Body of pancreas (tissue), 4 donors: ENCODE data around the gene FGG.

Source experiments
- POLR2A ChIP-seq, 3 donors: fragments of 450-650 bp; IDR thresholded peaks; one replicate each; pipeline ENCODE4 v1.6.1; 2016; ENCODE audit warnings: antibody characterized with exemption in 3 of 3, mild to moderate bottlenecking in 2 of 3
- TF ChIP-seq, protein P1 (sequence below), 7 experiments: fragments of 450-650 bp in 4 of 7; fragments of 200-600 bp in 3 of 7; sonication (generic) in 3 of 7; IDR thresholded peaks; one replicate each; pipeline ENCODE4 v1.5.1; 2016 to 2019; ENCODE audit warnings: antibody characterized with exemption in 7 of 7

DNA sequence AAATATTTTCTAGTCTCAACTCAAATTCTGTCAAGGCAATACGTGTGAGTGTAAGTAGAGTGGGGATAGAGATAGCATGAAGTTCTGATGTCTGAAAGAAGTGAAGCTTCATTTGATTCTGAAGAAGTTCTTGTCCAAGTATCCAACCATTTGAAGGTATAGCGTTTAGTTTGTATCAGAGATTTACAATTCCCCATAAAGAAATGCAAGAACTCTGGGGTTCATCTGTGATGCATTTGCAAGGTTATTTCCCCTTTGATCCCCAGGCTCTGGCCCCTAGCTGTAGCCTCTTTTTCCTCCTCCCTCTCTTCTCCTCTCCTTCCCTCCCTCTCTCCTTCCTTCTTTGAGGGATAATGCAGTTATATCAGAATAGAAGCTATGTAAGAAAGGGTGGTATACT is 29.7 kb downstream of the FGG start:
- TF ChIP-seq, protein P1, sequence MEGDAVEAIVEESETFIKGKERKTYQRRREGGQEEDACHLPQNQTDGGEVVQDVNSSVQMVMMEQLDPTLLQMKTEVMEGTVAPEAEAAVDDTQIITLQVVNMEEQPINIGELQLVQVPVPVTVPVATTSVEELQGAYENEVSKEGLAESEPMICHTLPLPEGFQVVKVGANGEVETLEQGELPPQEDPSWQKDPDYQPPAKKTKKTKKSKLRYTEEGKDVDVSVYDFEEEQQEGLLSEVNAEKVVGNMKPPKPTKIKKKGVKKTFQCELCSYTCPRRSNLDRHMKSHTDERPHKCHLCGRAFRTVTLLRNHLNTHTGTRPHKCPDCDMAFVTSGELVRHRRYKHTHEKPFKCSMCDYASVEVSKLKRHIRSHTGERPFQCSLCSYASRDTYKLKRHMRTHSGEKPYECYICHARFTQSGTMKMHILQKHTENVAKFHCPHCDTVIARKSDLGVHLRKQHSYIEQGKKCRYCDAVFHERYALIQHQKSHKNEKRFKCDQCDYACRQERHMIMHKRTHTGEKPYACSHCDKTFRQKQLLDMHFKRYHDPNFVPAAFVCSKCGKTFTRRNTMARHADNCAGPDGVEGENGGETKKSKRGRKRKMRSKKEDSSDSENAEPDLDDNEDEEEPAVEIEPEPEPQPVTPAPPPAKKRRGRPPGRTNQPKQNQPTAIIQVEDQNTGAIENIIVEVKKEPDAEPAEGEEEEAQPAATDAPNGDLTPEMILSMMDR (IDR thresholded peaks at IDR 0.05), result no peak
- no peak for TF ChIP-seq POLR2A (IDR thresholded peaks at IDR 0.05)
